HepG2 (cell line): Measurements from ENCODE around the gene EPHX1. TPM values are rescaled to one million over a fixed set of nuclear protein-coding genes. Genes with fewer than 3 reads are reported as not detected.

Experiments
- ATAC-seq: fragments of 200-7000 bp; cut with Tn5 transposase; 3 replicates; pipeline ENCODE4 v1.9.1; 2020; ENCODE audit warnings: mild to moderate bottlenecking, moderate library complexity
- BruUV-seq: library from RNA; stranded (reverse); fragments of 400-500 nt; replicated peaks from 2 replicates; lab custom pipeline; 2021; lab: Mats Ljungman, UMichigan
- CTCF ChIA-PET: fragments of 300-600 bp; formaldehyde crosslinking; extraction: SDS; loops from one replicate; lab custom pipeline; 2021; ENCODE audit warnings: low total read pairs, inconsistent platforms, low intra/inter-chr PET ratio; lab: Yijun Ruan, JAX
- POLR2A ChIA-PET: fragments of 350-600 bp; sonication (Branson Sonifier 250); formaldehyde crosslinking; loops from one replicate; lab custom pipeline; 2020; ENCODE audit warnings: antibody characterized with exemption, inconsistent platforms; lab: Yijun Ruan, JAX
- DNase-seq: peaks from one replicate; pipeline ENCODE4 v3.0.0-alpha.2; 2015; ENCODE audit warnings: low spot score
- FAIRE-seq: peaks from 3 replicates; lab custom pipeline; 2011; peaks lifted over from hg19 to GRCh38; lab: Jason Lieb, UNC
- H2AFZ ChIP-seq: one replicate; pipeline ENCODE4 v1.6.1; 2011; ENCODE audit warnings: low read length, inconsistent platforms
- H3K27ac ChIP-seq: fragments of 300-600 bp; 3 replicates; pipeline ENCODE4 v1.8.0; 2011; ENCODE audit warnings: mixed run types, mild to moderate bottlenecking, mixed read lengths, low read length, inconsistent platforms; ENCODE audit not compliant: insufficient read depth; ENCODE audit errors: extremely low read length
- H3K27me3 ChIP-seq, 2 experiments: fragments of 200-600 bp in 1 of 2; 2 replicates in 1 of 2; 3 replicates in 1 of 2; pipeline versions ENCODE4 v1.6.0 to v1.8.0; 2011; ENCODE audit warnings: low read length in 2 of 2, mild to moderate bottlenecking in 2 of 2, moderate library complexity in 2 of 2, inconsistent platforms in 1 of 2; ENCODE audit not compliant: insufficient read depth in 2 of 2, control insufficient read depth in 1 of 2
- H3K36me3 ChIP-seq, 2 experiments: fragments of 200-600 bp in 1 of 2; replicated peaks in 1 of 2; 2 replicates in 1 of 2; 3 replicates in 1 of 2; pipeline versions ENCODE4 v1.5.1 to v1.8.0; 2011; ENCODE audit warnings: low read length in 2 of 2, inconsistent platforms in 1 of 2; ENCODE audit not compliant: insufficient read depth in 2 of 2, control insufficient read depth in 1 of 2
- H3K4me1 ChIP-seq: 2 replicates; pipeline ENCODE4 v1.5.1; 2012; ENCODE audit warnings: low read length, inconsistent platforms; ENCODE audit not compliant: insufficient read depth
- H3K4me2 ChIP-seq: 2 replicates; pipeline ENCODE4 v1.6.0; 2011; ENCODE audit warnings: low read depth, low read length, inconsistent platforms
- H3K4me3 ChIP-seq, 3 experiments: fragments of 200-600 bp in 1 of 3; sonication (generic), shearing (Covaris generic) in 1 of 3; replicated peaks in 1 of 3; 2 replicates each; pipeline ENCODE4 v1.5.1; 2011 to 2016; ENCODE audit warnings: low read length in 3 of 3, inconsistent platforms in 2 of 3, low read depth in 2 of 3, mild to moderate bottlenecking in 2 of 3, control low read depth in 1 of 3, mixed read lengths in 1 of 3; ENCODE audit not compliant: insufficient read depth in 1 of 3
- H3K79me2 ChIP-seq: one replicate; pipeline ENCODE4 v1.6.1; 2011; ENCODE audit warnings: low read length, inconsistent platforms; ENCODE audit not compliant: insufficient read depth
- H3K9ac ChIP-seq: 2 replicates; pipeline ENCODE4 v1.6.0; 2011; ENCODE audit warnings: mild to moderate bottlenecking, low read depth, low read length, inconsistent platforms; ENCODE audit not compliant: insufficient read depth
- H3K9me3 ChIP-seq: 2 replicates; pipeline ENCODE4 v1.5.1; 2012; ENCODE audit warnings: mild to moderate bottlenecking, low read length
- H4K20me1 ChIP-seq: 2 replicates; pipeline ENCODE4 v1.6.0; 2011; ENCODE audit warnings: inconsistent platforms, mild to moderate bottlenecking, low read length, moderate library complexity; ENCODE audit not compliant: insufficient read depth
- GATAD1 ChIP-seq: IDR thresholded peaks from 2 replicates; pipeline ENCODE4 v1.6.1; 2016; ENCODE audit warnings: missing genetic modification reagents, missing compliant biosample characterization
- HDAC1 ChIP-seq: sonication (generic); formaldehyde crosslinking; IDR thresholded peaks from 2 replicates; pipeline ENCODE4 v1.5.1; 2020; ENCODE audit warnings: mild to moderate bottlenecking, missing genetic modification reagents
- HDAC2 ChIP-seq: sonication (generic); formaldehyde crosslinking; IDR thresholded peaks from 2 replicates; pipeline ENCODE4 v1.4.0; 2020; ENCODE audit warnings: missing genetic modification reagents
- JUND ChIP-seq: sonication (generic); formaldehyde crosslinking; IDR thresholded peaks from 2 replicates; pipeline ENCODE4 v1.8.0; 2022; ENCODE audit warnings: mild to moderate bottlenecking, missing genetic modification reagents
- KDM2A ChIP-seq: sonication (generic); formaldehyde crosslinking; IDR thresholded peaks from 2 replicates; pipeline ENCODE4 v1.4.0; 2020; ENCODE audit warnings: low read depth, missing genetic modification reagents, borderline replicate concordance
- NR2F2 ChIP-seq: IDR thresholded peaks from 2 replicates; pipeline ENCODE4 v1.6.1; 2012; ENCODE audit warnings: low read depth, inconsistent platforms, borderline replicate concordance
- NR3C1 ChIP-seq: sonication (generic); formaldehyde crosslinking; IDR thresholded peaks from 2 replicates; pipeline ENCODE4 v1.4.0; 2020; ENCODE audit warnings: missing genetic modification reagents
- SIN3A ChIP-seq: IDR thresholded peaks from 2 replicates; pipeline ENCODE4 v1.6.1; 2011; ENCODE audit warnings: low read depth, mild to moderate bottlenecking, control low read depth, low read length, borderline replicate concordance
- SP4 ChIP-seq: sonication (generic); formaldehyde crosslinking; IDR thresholded peaks from 2 replicates; pipeline ENCODE4 v1.8.1; 2023; ENCODE audit warnings: mild to moderate bottlenecking, missing genetic modification reagents
- ZNF136 ChIP-seq: sonication (generic); formaldehyde crosslinking; IDR thresholded peaks from 2 replicates; pipeline ENCODE4 v1.8.1; 2022; ENCODE audit warnings: low read depth, mild to moderate bottlenecking, moderate library complexity, missing genetic modification reagents
- ZNF205 ChIP-seq: IDR thresholded peaks from 2 replicates; pipeline ENCODE4 v1.6.1; 2018; ENCODE audit warnings: missing biosample characterization, missing genetic modification reagents
- ZNF33B ChIP-seq: sonication (generic); formaldehyde crosslinking; IDR thresholded peaks from 2 replicates; pipeline ENCODE4 v1.5.1; 2020; ENCODE audit warnings: mild to moderate bottlenecking, missing genetic modification reagents
- ZNF431 ChIP-seq: sonication (generic); formaldehyde crosslinking; IDR thresholded peaks from 2 replicates; pipeline ENCODE4 v1.9.0; 2022; ENCODE audit warnings: missing genetic modification reagents, low read depth, mild to moderate bottlenecking, borderline replicate concordance
- ZNF644 ChIP-seq: IDR thresholded peaks from 2 replicates; pipeline ENCODE4 v1.6.1; 2016; ENCODE audit warnings: low read depth
- ZNF772 ChIP-seq: sonication (generic); formaldehyde crosslinking; IDR thresholded peaks from 2 replicates; pipeline ENCODE4 v1.5.0; 2020; ENCODE audit warnings: mild to moderate bottlenecking, missing genetic modification reagents
- ZSCAN31 ChIP-seq: sonication (generic); formaldehyde crosslinking; IDR thresholded peaks from 2 replicates; pipeline ENCODE4 v1.5.0; 2020; ENCODE audit warnings: low read depth, mild to moderate bottlenecking, missing genetic modification reagents
- WGBS: methylation state at CpG from one replicate; pipeline ENCODE4 v1.1.6; 2017; ENCODE audit warnings: low lambda C conversion rate; 5-methylcytosine and 5-hydroxymethylcytosine counted together
- in situ Hi-C: cut with HindIII; loops from 2 replicates; pipeline ENCODE4 v1.10.0; 2017; ENCODE audit warnings: low pct_unique_long_range_greater_than_20kb; ENCODE audit not compliant: extremely low pct_ligation_motif_present
- intact Hi-C: fragments of 100-400 bp; cut with micrococcal nuclease; formaldehyde crosslinking; loops from one replicate; pipeline ENCODE4 v1.10.0; 2022; ENCODE audit not compliant: unreplicated experiment
- polyA plus RNA-seq, 8 experiments: library from polyadenylated mRNA; depleted of rRNA in 3 of 8; stranded (reverse) in 7 of 8; unstranded in 1 of 8; fragments of >200 nt; fragmentation: Illumina TruSeq in 4 of 8; extraction: Trizol in 4 of 8; gene quantifications; 2 replicates each; pipeline versions ENCODE4 v1.2.1 to v1.2.3, GENCODE V29; 2011 to 2016; ENCODE audit warnings: low read depth in 4 of 8, missing spikeins in 1 of 8, mixed read lengths in 1 of 8; ENCODE audit not compliant: insufficient read depth in 1 of 8
- total RNA-seq, 5 experiments: library from RNA; depleted of rRNA; stranded (reverse); fragments of >200 nt; fragmentation: Illumina TruSeq; extraction: Trizol; gene quantifications; 2 replicates each; pipeline ENCODE4 v1.2.3, GENCODE V29; 2016; ENCODE audit warnings: low read depth in 1 of 5
- TF ChIP-seq, protein P1 (sequence below): IDR thresholded peaks from 2 replicates; pipeline ENCODE4 v1.6.1; 2012; ENCODE audit warnings: low read depth, low read length, improper control_type of control experiment
- TF ChIP-seq, protein P2 (sequence below): sonication (generic); formaldehyde crosslinking; IDR thresholded peaks from 2 replicates; pipeline ENCODE4 v1.4.0; 2020; ENCODE audit warnings: missing genetic modification reagents

EPHX1 gene
- total and polyA plus RNA-seq, 2 of the 13 experiments (the other 11 are each of a cell fraction or from before 2014, with no cell fraction given), result 27.7 to 36.5 TPM

DNA sequence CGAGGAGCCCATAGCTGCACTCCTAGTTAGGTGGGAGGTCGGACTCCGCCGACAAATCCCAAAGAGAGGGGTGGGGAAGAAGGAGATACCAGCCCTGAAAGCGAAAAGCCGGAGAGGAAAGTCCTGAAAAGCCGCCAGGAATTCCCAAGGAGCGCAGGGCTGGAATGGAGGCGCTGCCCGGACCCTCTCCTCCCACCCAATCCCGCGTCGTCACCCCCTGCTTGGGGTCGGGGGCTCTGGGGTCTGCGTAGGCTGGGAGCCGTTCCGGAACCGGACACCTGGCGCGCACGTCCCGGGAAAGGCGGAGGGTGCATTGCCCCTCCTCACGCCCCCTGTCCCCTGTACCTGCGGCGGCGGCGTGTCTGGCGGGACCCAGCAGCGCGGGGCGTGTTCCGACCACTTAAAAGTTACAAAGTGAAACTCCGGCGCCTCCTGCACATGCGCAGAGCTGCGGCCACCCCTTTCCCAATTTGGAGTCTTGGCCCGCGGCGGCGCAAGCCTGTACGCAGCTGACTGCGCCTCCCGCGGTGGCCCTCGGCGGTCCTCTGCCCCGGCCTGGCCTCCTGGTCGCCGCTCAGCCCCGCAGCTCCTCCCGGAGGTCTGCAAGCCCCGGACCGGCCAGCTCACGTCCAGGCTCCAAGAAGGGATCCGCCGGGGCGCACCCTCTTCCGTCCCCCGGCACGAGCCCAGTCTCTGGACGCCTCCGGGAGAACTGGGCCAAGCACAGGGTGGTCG lies 72.2 kb downstream of the EPHX1 start, which contains the start of gene TMEM63A (continued):
- TF ChIP-seq, protein P1, sequence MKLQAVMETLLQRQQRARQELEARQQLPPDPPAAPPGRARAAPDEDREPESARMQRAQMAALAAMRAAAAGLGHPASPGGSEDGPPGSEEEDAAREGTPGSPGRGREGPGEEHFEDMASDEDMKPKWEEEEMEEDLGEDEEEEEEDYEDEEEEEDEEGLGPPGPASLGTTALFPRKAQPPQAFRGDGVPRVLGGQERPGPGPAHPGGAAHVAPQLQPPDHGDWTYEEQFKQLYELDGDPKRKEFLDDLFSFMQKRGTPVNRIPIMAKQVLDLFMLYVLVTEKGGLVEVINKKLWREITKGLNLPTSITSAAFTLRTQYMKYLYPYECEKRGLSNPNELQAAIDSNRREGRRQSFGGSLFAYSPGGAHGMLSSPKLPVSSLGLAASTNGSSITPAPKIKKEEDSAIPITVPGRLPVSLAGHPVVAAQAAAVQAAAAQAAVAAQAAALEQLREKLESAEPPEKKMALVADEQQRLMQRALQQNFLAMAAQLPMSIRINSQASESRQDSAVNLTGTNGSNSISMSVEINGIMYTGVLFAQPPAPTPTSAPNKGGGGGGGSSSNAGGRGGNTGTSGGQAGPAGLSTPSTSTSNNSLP, result no peak
- TF ChIP-seq ZNF772 (CRISPR knock-in tag) (peak; percentile 74; the same call in 1 of the 2 replicates), HDAC2 (peak; percentile 45; the same call in 1 of the 2 replicates), SIN3A (peak; percentile 83; the same call in 1 of the 2 replicates)

DNA sequence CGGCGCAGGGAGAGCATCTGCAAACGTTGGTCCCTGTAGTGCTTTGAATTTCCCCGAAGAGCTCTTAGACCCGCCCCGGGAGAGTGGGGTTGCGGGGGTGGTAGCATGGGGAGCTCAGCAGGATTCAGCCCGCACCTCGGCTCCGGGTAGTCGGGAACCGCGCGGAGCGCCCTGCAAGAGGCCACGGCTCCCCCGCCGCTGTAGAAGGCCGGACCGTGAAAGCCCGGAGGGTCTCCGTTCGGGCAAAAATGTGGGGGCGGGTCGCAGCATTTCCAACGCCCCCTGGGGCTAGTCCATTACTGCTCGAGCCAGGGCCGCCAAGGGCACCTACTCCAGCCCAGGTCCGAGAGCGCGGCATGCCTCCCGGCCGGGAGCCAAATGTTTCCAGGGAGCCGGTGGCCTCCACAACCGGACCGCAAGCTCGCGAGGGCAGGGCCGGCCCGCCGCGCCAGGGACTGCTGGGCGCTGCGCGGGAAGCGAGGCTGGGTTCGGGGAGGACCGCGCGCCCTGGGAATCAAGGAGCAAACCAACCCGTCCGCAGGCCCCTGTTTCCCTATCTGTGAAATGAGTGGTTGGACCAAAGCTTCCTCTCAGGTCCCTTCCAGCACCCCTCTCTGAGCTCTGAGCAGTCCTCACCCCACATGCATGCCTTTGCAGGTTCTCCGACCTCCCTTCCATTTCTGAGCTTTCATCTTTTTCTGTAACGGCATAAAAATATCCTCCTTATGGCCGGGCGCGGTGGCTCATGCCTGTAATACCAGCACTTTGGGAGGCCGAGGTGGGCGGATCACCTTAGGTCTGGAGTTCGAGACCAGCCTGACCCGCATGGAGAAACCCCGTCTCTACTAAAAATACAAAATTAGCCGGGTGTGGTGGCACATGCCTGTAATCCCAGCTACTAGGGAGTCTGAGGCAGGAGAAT lies 73.0 kb downstream of the EPHX1 start:
- Histone ChIP-seq H3K4me2 (peak overlapping the region; percentile 100), H2AFZ (no peak overlapping the region), H3K36me3 (no peaks in the 10 kb centered on the region), H3K4me3 (peak overlapping the region; percentile 91 to 98 (median 93)), H3K27ac (peak overlapping the region; percentile 80), H3K9ac (peak overlapping the region; percentile 88), H3K9me3 (no peaks in the 10 kb centered on the region), H3K79me2 (peaks cover 32% of the 10 kb centered on the region), H3K27me3 (no peaks in the 10 kb centered on the region; a peak in 1 of 5 replicates), H4K20me1 (peaks cover 11% of the 10 kb centered on the region), H3K4me1 (peaks cover 69% of the 10 kb centered on the region)
- WGBS, result 0% methylated on average over 11 of the region's 63 CpGs
- in situ Hi-C loops, result no loop called here
- BruUV-seq, result TSS peak; percentile 67
- DNase-seq (peak; percentile 15), FAIRE-seq (no peak), ATAC-seq (peak; percentile 40)
- ChIA-PET POLR2A (interaction anchor here (0.6 to 4.6 kb wide), 13 partner anchors 8 to 230 kb away, joined by 3 to 42 read pairs (median 7); partner anchors contain the start of genes ENAH, EPHX1, H3-3A and LEFTY1), CTCF (interaction anchor here (1.4 kb wide), 1 partner anchor 408 kb away, joined by 4 read pairs; no protein-coding TSS in a partner anchor)
- intact Hi-C loops, result loop anchor here (2.0 to 10.0 kb wide), 3 partner anchors 39 to 92 kb away; partner anchors contain the start of gene PYCR2
- TF ChIP-seq HDAC1 (CRISPR knock-in tag), result peak; percentile 44
- no peak for TF ChIP-seq ZNF431 (CRISPR knock-in tag)
- no peak for TF ChIP-seq NR3C1
- 0 out of 2 replicates have a peak, but pooled peaks have one; percentile 24 for TF ChIP-seq SP4
- TF ChIP-seq NR2F2, result no peak
- no peak for TF ChIP-seq JUND (CRISPR knock-in tag)
- TF ChIP-seq ZNF136 (CRISPR knock-in tag), result no peak
- peak; percentile 23; the same call in 1 of the 2 replicates for TF ChIP-seq ZNF205 (CRISPR knock-in tag)
- TF ChIP-seq GATAD1 (CRISPR knock-in tag), result no peak
- no peak for TF ChIP-seq ZNF33B
- TF ChIP-seq KDM2A (CRISPR knock-in tag), result no peak
- no peak for TF ChIP-seq ZNF644 (CRISPR knock-in tag)
- TF ChIP-seq, protein P2, sequence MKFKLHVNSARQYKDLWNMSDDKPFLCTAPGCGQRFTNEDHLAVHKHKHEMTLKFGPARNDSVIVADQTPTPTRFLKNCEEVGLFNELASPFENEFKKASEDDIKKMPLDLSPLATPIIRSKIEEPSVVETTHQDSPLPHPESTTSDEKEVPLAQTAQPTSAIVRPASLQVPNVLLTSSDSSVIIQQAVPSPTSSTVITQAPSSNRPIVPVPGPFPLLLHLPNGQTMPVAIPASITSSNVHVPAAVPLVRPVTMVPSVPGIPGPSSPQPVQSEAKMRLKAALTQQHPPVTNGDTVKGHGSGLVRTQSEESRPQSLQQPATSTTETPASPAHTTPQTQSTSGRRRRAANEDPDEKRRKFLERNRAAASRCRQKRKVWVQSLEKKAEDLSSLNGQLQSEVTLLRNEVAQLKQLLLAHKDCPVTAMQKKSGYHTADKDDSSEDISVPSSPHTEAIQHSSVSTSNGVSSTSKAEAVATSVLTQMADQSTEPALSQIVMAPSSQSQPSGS, result no peak
- peak; percentile 54; the same call in 1 of the 2 replicates for TF ChIP-seq ZSCAN31 (CRISPR knock-in tag)
